Right lung (tissue), 5 donors: ENCODE results near the gene DUSP18. TPM values are rescaled to one million over a fixed set of nuclear protein-coding genes. Genes with fewer than 3 reads are reported as not detected.
"Not testable (repeated sequence)": the region's sequence is repeated elsewhere in the genome, so short reads cannot be mapped to it uniquely, and the experiment has no call there.

Source experiments
- DNase-seq, 2 donors: peaks; one replicate each; pipeline ENCODE4 v3.0.0-alpha.2; 2013
- polyA plus RNA-seq, 5 donors: library from polyadenylated mRNA; unstranded; fragments of 120-200 nt; gene quantifications; one replicate each; pipeline versions ENCODE4 v1.2.1 to v1.2.3, GENCODE V29; 2013; ENCODE audit warnings: inconsistent platforms in 1 of 5, low replicate concordance in 1 of 5; ENCODE audit not compliant: insufficient read length in 5 of 5, insufficient read depth in 1 of 5

The DUSP18 gene
- polyA plus RNA-seq, 5 donors, result 9.3 to 16.7 (median 10.4) TPM

DNA sequence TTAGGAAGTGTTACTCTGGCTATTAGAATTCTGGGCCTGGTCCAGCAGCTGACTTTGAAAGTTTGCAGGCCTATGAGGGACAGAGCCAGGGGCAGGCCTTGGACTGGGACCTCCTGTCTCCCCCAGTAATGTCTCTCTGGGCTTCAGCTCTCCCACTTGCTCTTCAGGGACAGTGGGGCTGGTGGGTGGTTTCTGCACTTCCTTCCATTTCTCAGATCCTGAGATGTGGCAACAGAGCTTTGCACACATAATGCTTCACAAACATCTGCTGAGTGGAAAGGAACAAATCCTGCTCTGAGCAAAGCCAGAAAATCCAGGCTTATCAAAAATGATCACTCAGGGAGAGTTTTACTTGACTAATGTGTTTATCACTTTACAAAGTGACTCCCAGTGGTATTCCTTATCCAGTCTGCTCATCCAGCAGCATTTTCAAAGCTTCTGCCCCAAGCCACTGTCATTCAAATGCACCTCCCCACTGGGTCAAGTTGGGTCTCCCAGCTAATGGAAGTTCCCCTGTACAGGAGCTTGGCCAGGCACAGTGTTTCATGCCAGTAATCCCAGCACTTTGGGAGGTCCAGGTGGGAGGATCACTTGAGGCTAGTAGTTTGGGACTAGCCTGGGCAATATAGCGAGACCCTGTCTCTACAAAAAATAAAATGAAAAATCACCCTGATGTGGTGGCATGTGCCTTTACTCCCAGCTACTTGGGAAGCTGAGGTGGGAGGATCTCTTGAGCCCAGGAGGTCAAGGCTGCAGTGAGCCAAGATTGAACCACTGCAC lies 13.5 kb upstream of the DUSP18 start:
- DNase-seq, result no peak

DNA sequence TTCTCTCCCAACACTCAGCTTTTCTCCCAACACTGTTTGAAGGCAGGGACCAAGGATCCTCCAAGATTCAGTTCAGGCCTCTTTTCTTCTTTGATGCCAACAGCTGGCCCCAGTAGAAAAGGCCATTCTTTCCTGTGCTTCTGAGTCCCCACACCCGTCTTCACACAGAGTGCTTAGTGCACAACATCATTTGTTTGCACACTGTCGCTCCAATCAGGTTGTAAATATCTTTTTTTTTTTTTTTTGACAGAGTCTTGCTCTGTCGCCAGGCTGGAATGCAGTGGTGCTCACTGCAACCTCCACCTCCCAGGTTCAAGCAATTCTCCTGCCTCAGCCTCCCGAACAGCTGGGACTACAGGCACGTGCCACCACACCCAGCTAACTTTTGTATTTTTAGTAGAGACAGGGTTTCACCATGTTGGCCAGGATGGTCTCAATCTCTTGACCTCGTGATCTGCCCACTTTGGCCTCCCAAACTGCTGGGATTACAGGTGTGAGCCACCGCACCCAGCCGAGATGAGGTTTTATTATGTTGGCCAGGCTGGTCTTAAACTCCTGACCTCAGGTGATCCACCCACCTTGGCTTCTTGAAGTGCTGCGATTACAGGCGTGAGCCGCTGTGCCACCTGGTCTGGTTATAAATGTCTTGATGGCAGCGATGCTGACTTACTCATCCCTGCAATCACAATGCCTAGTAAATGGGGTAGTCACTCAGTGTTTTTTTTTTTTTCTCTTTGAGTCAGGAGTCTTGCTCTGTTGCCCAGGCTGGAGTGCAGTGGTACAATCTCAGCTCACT lies 12.4 kb upstream of the DUSP18 start:
- not testable (repeated sequence) for DNase-seq

DNA sequence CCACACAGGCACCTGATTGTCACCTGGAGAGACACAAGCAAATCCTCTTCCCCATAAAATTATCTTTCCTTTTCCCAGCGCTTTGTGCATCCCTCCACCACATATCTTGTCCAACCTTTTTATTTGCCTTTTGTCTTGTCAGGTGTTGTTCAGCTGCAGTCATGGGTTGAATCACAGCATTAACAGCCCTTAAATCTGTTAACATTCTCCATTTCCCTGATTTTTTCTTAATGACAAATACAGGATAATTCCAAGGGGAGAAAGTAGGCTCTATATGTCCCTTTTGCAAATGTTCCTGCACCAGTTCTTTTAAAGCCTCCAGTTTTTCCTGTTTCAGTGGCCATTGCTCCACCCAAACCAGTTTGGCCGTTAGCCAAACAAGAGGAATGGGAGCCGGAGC lies 8.9 kb upstream of the DUSP18 start:
- not testable (repeated sequence) for DNase-seq

DNA sequence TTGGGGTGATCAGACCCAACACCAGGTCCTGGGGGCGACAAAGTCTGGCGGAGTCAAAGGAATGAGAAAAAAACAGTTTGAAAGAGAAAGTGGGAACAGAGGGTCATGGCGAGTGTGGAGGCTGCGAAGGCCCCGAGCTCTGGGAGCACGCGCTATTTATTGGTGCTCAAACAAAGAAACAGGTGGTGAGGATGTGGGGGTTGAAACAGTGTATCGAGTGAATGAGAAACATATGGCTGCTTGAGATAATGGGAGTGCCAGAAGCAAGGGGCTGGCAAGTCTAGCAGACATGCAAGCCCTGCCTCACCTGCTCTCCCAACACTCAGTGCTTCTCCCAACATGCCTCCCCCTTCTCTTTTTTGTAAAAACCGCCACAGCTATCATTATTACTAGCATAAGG lies 7.8 kb upstream of the DUSP18 start:
- no peak for DNase-seq

DNA sequence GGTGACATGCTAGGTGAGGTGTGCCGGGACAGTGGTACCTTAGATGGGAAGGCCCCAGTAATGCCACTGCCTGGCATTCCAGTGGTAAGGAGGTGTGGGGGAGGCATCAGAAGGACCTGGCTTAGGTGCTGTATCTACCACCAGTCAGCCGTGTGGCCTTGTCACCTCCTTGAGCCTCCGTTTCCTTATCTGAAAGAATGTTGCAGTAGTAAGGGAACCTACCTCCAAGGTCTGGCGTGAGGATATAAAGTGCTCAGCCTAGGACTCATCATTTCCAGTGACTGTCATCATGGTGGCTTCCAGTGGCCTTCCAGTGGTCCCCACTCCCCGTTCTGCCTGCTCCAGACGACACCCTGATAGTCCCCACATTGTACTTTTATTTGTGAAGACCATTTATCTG lies 6.8 kb upstream of the DUSP18 start:
- no peak for DNase-seq

DNA sequence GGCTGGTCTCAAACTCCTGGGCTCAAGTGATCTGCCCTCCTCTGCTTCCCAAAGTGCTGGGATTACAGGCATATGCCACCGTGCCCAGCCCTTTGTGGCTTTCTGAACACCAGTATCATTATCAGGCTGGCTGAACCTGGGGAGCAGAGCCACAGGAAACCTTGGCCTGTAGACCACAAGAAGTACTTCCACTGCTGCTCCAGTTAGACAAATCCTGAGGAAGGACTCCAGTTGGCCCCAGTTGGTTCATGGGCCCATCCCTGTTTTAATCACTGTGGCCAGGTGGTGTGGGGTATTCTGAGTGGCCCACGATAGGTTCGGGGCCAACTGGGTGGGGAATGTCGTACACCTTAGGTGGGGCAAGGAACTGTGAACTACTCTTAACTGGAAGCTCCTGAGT lies 5.5 kb upstream of the DUSP18 start:
- no peak for DNase-seq

DNA sequence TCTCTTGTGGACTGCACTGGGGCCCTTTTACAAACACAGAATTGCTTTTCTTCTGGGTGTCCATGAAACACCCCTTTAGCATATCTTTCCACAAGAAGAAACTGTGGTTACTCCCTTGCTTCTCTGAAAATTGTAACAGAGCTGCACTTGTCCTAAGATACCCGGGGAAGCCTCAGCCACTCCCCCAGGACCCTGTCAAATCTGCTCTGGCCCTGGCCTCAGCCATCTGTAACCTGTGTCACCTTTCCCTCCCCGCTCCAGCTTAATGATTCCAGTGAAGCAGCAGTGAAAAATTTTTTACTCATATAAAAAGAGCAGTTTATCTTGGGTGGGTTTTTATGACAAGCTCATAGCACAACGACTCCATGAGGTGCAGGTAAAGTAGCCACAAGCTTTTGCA lies 3.4 kb upstream of the DUSP18 start:
- DNase-seq, result no peak

DNA sequence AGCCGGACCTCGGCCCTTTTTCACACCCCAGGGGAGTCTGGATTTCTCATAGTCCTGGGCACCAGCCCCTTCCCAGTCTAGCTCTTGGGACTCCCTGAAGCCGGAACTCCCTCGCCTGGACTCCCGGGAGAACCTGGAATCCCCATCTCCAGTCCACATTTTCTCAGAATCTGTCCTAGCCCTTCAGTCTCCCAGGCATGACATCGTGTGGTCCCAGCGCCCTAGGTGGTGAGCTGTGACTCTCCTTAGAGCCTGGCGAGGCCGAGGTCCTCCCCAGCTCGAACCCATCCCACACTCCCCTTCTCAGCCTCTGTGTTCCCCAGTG lies 673 bp upstream of the DUSP18 start:
- no peak for DNase-seq

DNA sequence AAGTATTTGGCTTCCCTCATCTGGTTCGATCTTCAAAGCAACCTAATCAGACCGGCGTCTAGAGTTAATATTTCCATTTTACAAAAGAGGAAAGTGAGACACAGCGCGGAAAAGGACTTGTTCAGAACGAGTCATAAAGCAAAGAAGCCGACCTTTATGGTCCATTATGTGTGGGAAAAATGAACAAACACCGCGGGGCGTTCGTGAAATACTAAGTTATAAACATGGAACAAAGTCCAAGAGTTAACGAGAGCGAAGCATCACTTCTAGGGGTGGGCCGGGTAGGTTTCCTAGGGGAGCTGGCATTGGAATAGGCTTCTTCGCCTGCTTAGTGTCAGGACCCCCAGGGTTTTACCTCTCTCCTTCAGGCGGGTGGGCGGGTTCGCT lies 575 bp downstream of the DUSP18 start:
- DNase-seq, result no peak

DNA sequence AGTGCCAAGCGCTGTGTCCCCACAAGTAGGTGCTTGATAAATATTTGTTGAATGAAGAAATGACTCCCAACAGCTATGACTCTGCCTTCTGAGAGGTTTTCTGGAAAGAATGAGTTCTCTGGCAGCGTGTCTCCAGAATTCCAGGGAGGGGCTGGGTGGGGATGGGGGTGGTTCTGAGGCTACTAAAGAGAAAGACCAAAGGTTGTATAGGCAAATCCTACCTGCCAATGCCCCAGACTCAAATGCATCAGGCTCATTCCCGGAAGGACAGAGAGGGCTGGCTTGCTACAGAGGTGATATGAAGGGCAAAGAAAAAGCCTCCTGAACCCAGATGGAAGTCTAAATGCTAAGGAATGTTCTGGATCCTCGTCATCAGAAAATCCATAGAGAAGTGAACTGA lies 1.9 kb downstream of the DUSP18 start:
- no peak for DNase-seq

DNA sequence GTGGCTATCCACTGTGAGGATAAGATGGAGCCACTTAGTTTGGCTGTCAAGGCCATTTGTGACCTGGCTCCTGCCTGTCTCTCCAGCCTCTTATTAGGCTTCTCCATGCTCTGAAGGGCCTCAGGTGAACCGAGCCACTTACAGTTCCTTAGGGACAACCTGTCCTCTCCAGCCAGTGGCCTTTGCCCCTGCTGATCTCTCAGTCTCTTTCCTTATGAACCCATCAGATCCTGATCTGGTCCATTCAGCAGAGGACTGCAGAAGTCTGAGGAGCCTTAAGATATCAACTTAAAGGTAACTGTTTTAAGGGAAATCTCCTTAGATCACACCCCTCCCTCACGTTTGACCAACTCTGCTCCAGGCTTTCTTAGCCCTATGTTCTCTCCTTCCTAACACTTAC lies 2.4 kb downstream of the DUSP18 start:
- DNase-seq, result no peak

DNA sequence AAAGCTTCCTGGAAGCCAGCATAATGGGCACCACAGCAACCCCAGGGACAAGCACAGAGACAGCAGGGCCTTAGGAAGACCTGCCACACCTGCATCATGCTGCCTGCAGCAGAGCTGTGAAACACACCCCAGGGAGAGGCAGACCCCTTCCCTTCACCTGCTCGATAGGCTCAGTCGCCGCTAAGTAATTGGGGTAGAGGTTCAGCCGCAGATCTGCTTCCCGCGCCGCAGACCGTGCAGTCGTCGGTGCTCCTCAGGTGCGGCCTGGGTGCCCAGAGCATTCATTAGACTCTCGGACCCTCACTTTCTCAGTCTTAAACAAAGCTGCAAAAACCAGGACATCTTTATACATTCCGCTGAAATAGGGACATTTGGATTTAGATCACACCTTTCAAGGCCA lies 2.9 kb downstream of the DUSP18 start:
- no peak for DNase-seq

DNA sequence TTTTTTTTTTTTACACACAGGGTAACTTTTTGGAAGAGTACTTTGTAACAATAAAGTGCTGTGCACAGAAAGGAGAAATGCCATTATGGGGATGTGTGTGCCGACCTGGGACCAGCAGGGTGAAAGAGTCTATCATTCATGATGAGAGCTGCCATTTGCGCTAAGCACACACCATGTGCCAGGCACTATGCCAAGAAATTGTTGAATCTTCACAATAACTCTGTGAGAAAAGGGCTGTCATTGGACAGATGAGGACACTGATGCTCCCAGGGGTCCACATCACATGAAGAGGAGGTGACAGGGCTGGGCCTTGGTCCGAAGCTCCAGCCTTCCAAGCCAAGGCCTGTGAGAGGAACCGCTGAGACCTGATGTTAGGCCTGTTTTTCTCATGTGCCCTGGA lies 5.6 kb downstream of the DUSP18 start:
- DNase-seq, result no peak

DNA sequence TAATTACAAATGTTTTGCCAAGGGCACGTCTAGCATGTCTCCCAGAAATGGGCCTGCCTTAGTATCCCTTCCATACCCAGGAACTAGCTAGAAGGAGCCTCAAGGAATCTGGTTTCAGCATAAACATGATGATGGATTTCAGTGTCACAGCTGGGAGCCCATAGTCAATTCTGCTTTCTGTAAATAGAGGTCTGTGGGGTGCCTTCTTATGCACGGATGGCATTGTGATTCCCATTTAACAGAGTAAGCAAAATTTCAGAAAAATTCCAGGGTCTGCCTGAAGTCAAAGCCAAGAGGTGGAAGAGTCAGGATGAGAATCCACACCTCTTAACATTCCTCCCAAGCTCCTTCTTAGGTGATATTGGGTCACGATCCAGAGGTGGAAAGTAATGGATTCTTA lies 12.1 kb downstream of the DUSP18 start:
- DNase-seq, result no peak

DNA sequence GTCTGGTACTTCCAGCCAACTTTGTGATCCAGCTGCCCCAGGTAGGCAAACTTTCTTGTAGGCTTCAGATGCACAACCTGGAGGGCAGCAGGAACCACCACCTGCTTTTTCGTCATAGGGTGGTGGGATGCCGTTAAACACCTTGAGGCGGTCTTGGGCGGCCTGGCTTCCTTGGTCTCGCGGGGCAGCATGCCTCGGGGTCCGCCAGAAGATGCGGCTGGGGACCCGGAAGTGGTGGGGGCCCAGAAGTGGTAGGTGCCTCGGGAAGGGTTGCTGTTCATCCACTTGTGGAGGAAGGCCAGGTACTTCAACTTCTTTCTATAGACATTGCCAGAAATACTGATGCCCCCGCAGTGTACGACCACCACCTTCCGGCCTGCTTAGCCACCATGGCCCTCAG lies 13.3 kb downstream of the DUSP18 start:
- DNase-seq, result no peak

DNA sequence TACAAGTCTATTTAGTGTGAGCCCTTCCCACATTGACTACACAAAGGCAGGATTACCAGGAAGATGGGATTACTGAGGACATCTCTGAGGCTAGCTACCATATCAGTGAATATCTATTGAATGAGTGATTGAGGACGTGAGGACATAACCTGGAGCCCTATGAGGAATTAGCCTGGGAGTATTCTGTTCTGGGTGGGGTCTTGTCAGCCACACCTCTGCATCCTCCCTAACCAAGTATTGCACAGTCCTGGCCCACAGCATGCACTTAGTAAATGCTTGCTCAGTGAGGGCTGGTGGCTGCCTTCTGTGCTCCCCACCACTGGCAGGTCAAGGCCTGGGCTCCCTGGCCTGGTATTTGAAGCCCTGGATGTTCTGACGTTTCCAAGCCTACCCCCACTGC lies 14.8 kb downstream of the DUSP18 start:
- no peak for DNase-seq

DNA sequence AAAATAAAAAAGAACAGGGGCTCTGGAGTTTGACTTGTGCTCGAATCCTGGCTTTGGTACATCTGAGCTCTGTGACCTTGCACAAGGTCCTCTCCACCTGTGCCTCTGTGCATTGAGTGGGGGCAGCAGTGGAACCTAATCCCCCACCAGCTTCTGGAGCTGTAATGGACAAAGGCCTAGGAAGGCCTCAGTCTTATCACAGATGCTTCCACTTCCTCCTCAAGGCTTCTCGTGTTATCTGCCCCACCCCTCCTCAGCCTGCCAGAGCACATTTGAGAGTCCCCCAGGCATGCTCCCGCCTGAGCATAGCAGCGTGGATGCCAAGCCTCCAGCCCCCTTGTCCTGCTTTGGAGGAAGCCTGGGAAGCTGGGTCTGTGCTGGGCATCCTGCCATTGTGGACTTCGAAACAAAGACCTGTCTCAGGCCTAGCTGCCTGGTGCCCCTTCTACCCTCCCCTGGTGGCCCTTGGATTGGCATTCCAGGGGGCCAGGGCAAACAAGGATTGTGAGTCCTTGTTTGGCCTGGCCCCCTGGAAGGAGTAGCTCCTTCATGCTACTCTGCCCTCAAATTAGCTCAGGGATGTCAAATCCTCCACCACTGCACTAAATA lies 17.1 kb downstream of the DUSP18 start:
- DNase-seq, result no peak

DNA sequence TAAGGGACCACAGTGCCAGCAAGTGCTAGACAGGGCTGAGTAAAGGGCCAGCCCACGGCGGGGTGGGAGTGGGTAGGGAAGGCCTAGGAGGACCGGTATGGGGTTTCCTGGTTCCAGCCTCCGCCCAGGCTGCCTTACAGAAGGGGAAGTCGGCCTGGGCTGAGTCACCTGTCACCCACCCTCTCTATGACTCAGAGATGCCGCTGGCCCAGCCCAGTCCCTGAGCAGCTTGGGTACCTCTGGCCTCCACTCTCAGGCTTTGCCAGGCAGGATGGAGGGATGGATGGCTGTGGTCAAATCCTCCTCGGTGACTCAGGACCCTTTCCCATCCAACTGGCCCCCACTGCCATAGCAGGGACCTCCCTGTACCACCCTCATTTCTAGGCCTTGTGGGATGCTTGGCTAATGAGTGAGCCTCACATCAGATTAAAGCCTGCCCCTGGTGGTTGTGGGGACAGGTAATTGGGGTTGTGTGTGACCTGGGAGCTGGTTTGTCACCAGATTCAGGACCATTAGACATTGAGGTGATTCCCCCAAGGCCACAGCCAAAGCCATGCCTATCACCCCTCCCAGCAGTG lies 18.2 kb downstream of the DUSP18 start:
- no peak for DNase-seq

DNA sequence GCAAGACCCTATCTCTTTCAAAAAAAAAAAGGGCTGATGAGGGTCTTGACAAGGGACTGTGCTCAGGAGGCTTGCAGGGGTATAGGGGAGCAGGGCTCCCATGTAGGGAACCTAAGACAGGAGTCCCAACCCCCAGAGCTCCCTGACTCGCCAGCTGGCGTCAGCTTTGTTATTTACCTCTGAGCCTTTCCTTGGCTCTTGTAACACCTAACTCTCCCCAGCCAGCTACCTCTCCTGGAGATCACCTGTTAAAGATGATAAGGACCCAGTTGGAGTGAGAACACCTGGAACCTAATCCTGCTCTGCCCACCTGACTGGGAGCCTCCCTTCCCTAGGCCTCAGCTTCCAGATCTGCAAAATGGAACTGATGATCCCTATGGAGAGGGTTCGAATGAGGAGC lies 18.9 kb downstream of the DUSP18 start:
- DNase-seq, result no peak

DNA sequence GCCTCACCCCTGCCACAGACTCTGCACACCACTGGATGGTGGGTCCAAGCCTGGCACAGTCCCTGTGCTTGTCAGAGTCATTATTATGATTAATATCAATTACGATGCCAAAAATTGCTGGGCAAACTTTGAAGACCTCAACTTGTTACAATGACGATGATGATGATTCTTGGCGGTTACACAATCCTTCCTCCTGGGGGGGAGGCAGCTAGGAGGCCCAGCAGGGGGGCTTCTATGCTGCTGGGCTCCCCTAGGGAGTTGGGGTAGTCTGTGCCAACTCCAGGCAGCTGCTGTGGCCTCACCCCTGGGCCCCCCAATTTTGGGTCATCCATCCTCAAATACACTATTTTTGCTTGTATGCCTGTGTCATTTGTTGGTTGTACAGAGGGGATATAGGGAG lies 20.1 kb downstream of the DUSP18 start:
- DNase-seq, result no peak

DNA sequence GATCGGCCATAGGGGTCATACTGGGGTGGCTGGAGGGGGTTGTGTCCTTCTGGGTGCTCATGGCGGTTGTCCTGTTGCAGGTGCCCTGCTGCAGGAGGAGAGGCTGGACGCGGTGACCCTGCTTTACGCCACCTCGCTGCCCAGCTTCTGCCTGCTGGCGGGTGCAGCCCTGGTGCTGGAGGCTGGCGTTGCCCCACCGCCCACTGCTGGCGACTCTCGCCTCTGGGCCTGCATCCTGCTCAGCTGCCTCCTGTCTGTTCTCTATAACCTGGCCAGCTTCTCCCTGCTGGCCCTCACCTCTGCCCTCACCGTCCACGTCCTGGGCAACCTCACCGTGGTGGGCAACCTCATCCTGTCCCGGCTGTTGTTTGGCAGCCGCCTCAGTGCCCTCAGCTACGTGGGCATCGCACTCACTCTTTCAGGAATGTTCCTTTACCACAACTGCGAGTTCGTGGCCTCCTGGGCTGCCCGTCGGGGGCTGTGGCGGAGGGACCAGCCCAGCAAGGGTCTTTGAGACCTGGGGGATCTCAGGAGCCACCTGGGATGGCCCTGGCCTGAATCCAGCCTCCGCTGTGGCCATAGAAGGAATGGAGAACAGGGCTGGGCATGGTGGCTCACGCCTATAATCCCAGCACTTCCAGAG lies 21.0 kb downstream of the DUSP18 start:
- no peak for DNase-seq
